HL-60 (cell line): ENCODE measurements around the gene PARPBP.
"Not testable (repeated sequence)": the region's sequence is repeated elsewhere in the genome, so short reads cannot be mapped to it uniquely, and the experiment has no call there.

ENCODE experiments used
- DNase-seq, 2 experiments: peaks; one replicate each; pipeline ENCODE4 v3.0.0-alpha.2; 2010 to 2020; ENCODE audit warnings: low read depth in 1 of 2, low spot score in 1 of 2
- H3K27ac ChIP-seq: fragments of 250-450 bp; sonication (Bioruptor Pico); replicated peaks from 2 replicates; pipeline ENCODE4 v1.5.1; 2020; ENCODE audit warnings: mild to moderate bottlenecking, moderate library complexity
- H3K27me3 ChIP-seq: fragments of 250-450 bp; sonication (Bioruptor Pico); 2 replicates; pipeline ENCODE4 v1.5.1; 2021; ENCODE audit warnings: mild to moderate bottlenecking, moderate library complexity; ENCODE audit not compliant: insufficient read depth, poor library complexity, severe bottlenecking
- H3K4me3 ChIP-seq: replicated peaks from 2 replicates; pipeline ENCODE4 v1.5.1; 2011; ENCODE audit warnings: mild to moderate bottlenecking, control low read depth, low read length; ENCODE audit not compliant: insufficient read depth
- CTCF ChIP-seq: IDR thresholded peaks from one replicate; pipeline ENCODE4 v1.5.1; 2011; ENCODE audit warnings: low read length, control low read depth, inconsistent platforms; ENCODE audit not compliant: insufficient read depth
- GABPA ChIP-seq: IDR thresholded peaks from 2 replicates; pipeline ENCODE4 v1.6.1; 2012; ENCODE audit warnings: low read depth
- POLR2AphosphoS5 ChIP-seq: IDR thresholded peaks from 2 replicates; pipeline ENCODE4 v1.6.1; 2012; ENCODE audit warnings: low read depth
- REST ChIP-seq: IDR thresholded peaks from 2 replicates; pipeline ENCODE4 v1.6.1; 2012; ENCODE audit warnings: low read depth; ENCODE audit not compliant: insufficient replicate concordance
- SPI1 ChIP-seq: IDR thresholded peaks from 2 replicates; pipeline ENCODE4 v1.6.1; 2012; ENCODE audit warnings: low read depth, mild to moderate bottlenecking, borderline replicate concordance

The PARPBP gene

GRCh38 chr12:102142866-102143373 lies 22.9 kb downstream of the PARPBP start:
- not testable (repeated sequence) for H3K27ac ChIP-seq, DNase-seq, H3K4me3 ChIP-seq, H3K27me3 ChIP-seq

GRCh38 chr12:102144221-102144620 lies 24.2 kb downstream of the PARPBP start:
- DNase-seq: no peak
- H3K27ac ChIP-seq: no peak overlapping the region
- TF ChIP-seq CTCF (no peak), GABPA (no peak), REST (no peak), POLR2AphosphoS5 (no peak), SPI1 (no peak)
- no peaks in the 10 kb centered on the region for H3K27me3 ChIP-seq
- no peak overlapping the region for H3K4me3 ChIP-seq

GRCh38 chr12:102147062-102147587 lies 27.1 kb downstream of the PARPBP start:
- DNase-seq, H3K4me3 ChIP-seq, H3K27me3 ChIP-seq: not testable (repeated sequence)

GRCh38 chr12:102155206-102155605 lies 35.2 kb downstream of the PARPBP start:
- H3K27me3 ChIP-seq, DNase-seq, H3K27ac ChIP-seq, H3K4me3 ChIP-seq: not testable (repeated sequence)

More at GRCh38 chr12:102147062-102147587, 27.1 kb downstream of the PARPBP start:
- not testable (repeated sequence) for H3K27ac ChIP-seq

GRCh38 chr12:102163383-102163782 lies 43.4 kb downstream of the PARPBP start:
- TF ChIP-seq POLR2AphosphoS5 (no peak), CTCF (no peak), SPI1 (no peak)
- no peak overlapping the region for H3K4me3 ChIP-seq
- H3K27ac ChIP-seq: no peak overlapping the region
- H3K27me3 ChIP-seq: no peaks in the 10 kb centered on the region
- DNase-seq: no peak

- H3K27me3 ChIP-seq: no peaks in the 10 kb centered on the region
- no peak overlapping the region for H3K27ac ChIP-seq
- H3K4me3 ChIP-seq: no peak overlapping the region
- TF ChIP-seq SPI1 (peak; percentile 53), CTCF (no peak), REST (no peak)
- no peak for DNase-seq
These were observed 48.0 kb downstream of the PARPBP start for GRCh38 chr12:102167821-102168604.
